ENCODE data around the gene PIGA. TPM values are rescaled to one million over a fixed set of nuclear protein-coding genes. Genes with fewer than 3 reads are reported as not detected.

The PIGA gene
- polyA plus RNA-seq, 2 of the 4 experiments (the other 2 are of a cell fraction): 9.5 to 21.2 TPM

GRCh38 chrX:15336023-15336413 is 695 bp upstream of the PIGA start (continued):
- no peak for TF ChIP-seq EHMT2 (IDR thresholded peaks at IDR 0.05; ENCODE audit: low read depth)
- no peak for TF ChIP-seq CBX8 (IDR thresholded peaks at IDR 0.05)
- no peak for TF ChIP-seq RCOR1 (IDR thresholded peaks at IDR 0.05; ENCODE audit: low read depth, low read length)

DNA sequence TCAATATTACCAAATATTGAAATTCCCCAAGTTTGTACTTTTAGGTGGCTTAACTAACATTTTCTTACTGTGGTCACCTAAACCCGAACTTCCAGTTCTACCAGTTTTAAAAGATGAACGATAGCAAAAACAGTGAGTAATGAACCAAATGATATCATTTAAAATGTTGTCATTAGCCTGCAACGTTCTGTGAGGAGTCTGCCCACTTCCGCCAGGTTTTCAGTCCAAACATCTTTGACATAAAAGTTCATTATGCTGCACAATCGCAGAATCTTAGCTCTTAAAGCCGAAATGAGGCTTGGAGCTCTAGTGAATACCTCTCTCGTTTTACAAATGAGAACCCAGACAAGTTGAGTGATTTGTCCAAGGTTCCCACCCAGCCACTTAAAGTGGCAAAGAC is 762 bp downstream of the PIGA start:
- FAIRE-seq (peak; percentile 54), ATAC-seq (no peak), DNase-seq (ENCODE audit: low read depth in 1 of 2, low spot score in 1 of 2) (no peak)
- Histone ChIP-seq H3K9me3 (no peaks in the 10 kb centered on the region), H3K4me2 (peak overlapping the region; percentile 82), H3K27ac (peak overlapping the region; percentile 73 to 92), H3K4me1 (no peaks in the 10 kb centered on the region; the same call in 2 of the 3 replicates), H3K4me3 (peak overlapping the region; percentile 67)
- POLR2A ChIA-PET: no interaction called here
- TF ChIP-seq TP53 (CRISPR knock-in tag; IDR thresholded peaks at IDR 0.05): no peak
- no peak for TF ChIP-seq POLR2AphosphoS2 (conservative IDR thresholded peaks at IDR 0.05; ENCODE audit: low read length)
- TF ChIP-seq MAFK (IDR thresholded peaks at IDR 0.05; ENCODE audit: partially characterized antibody): no peak
- TF ChIP-seq CBX8 (IDR thresholded peaks at IDR 0.05): no peak
- TF ChIP-seq, protein P1, sequence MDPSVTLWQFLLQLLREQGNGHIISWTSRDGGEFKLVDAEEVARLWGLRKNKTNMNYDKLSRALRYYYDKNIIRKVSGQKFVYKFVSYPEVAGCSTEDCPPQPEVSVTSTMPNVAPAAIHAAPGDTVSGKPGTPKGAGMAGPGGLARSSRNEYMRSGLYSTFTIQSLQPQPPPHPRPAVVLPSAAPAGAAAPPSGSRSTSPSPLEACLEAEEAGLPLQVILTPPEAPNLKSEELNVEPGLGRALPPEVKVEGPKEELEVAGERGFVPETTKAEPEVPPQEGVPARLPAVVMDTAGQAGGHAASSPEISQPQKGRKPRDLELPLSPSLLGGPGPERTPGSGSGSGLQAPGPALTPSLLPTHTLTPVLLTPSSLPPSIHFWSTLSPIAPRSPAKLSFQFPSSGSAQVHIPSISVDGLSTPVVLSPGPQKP (IDR thresholded peaks at IDR 0.05; ENCODE audit: low read depth, low read length): no peak
- TF ChIP-seq FOSL2 (IDR thresholded peaks at IDR 0.05): no peak
- no peak for TF ChIP-seq FOSL2 (CRISPR knock-in tag; IDR thresholded peaks at IDR 0.05)
- no peak for TF ChIP-seq HEYL (CRISPR knock-in tag; IDR thresholded peaks at IDR 0.05)
- TF ChIP-seq ZC3H11A (IDR thresholded peaks at IDR 0.05): no peak
- no peak for TF ChIP-seq CHD4 (IDR thresholded peaks at IDR 0.05; ENCODE audit: borderline replicate concordance)
- TF ChIP-seq SREBF2 (IDR thresholded peaks at IDR 0.05): no peak
- TF ChIP-seq RCOR1 (IDR thresholded peaks at IDR 0.05; ENCODE audit: low read depth, low read length): no peak
- no peak for TF ChIP-seq FOSB (CRISPR knock-in tag; IDR thresholded peaks at IDR 0.05)
- 11% methylated on average over 7 of the region's 7 CpGs for WGBS (ENCODE audit: missing lambda C conversion rate)
- CTCF ChIA-PET: interaction anchor here (1.0 to 1.2 kb wide), 2 partner anchors 15 to 36 kb away, joined by 3 to 4 read pairs; no protein-coding TSS in a partner anchor

- FAIRE-seq (no peak), ATAC-seq (no peak), DNase-seq (ENCODE audit: low read depth in 1 of 2, low spot score in 1 of 2) (no peak)
- no peak overlapping the region for H3K4me2 ChIP-seq
- H3K4me1 ChIP-seq: no peaks in the 10 kb centered on the region
- TF ChIP-seq SMC3 (IDR thresholded peaks at IDR 0.05) (no peak), NPAS2 (CRISPR knock-in tag; IDR thresholded peaks at IDR 0.05; ENCODE audit: borderline replicate concordance) (no peak), GATA3 (IDR thresholded peaks at IDR 0.05; ENCODE audit: borderline replicate concordance) (no peak), CBX2 (IDR thresholded peaks at IDR 0.05; ENCODE audit: borderline replicate concordance, low read depth) (no peak), MAFK (IDR thresholded peaks at IDR 0.05; ENCODE audit: partially characterized antibody) (no peak), CTCF (IDR thresholded peaks at IDR 0.05) (no peak), HDAC2 (IDR thresholded peaks at IDR 0.05) (no peak), NR3C1 (IDR thresholded peaks at IDR 0.05) (no peak), ZC3H11A (IDR thresholded peaks at IDR 0.05) (no peak)
- TF ChIP-seq, protein P2, sequence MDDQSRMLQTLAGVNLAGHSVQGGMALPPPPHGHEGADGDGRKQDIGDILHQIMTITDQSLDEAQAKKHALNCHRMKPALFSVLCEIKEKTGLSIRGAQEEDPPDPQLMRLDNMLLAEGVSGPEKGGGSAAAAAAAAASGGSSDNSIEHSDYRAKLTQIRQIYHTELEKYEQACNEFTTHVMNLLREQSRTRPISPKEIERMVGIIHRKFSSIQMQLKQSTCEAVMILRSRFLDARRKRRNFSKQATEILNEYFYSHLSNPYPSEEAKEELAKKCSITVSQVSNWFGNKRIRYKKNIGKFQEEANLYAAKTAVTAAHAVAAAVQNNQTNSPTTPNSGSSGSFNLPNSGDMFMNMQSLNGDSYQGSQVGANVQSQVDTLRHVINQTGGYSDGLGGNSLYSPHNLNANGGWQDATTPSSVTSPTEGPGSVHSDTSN (IDR thresholded peaks at IDR 0.05): no peak
- WGBS (ENCODE audit: missing lambda C conversion rate): 72% methylated on average over 2 of the region's 2 CpGs
- no peak overlapping the region for H3K27ac ChIP-seq
- CTCF ChIA-PET: no interaction called here
- no peak overlapping the region for H3K4me3 ChIP-seq
- POLR2A ChIA-PET: no interaction called here
- no peaks in the 10 kb centered on the region for H3K9me3 ChIP-seq
Measured at GRCh38 chrX:15328821-15329220, 6.5 kb downstream of the PIGA start.
